ENCODE data around the gene PRELP. TPM values are rescaled to one million over a fixed set of nuclear protein-coding genes. Genes with fewer than 3 reads are reported as not detected.
A peak's percentile ranks its signal among the peaks of the same experiment; 100 is the strongest.

The PRELP gene
- total RNA-seq, 1 donor from 2014 or later, result 128 TPM

GRCh38 chr1:203453016-203453415, 22.6 kb upstream of the PRELP start:
- DNase-seq (ENCODE audit: extremely low spot score in 2 of 2), result no peak
- intact Hi-C loops (cut with DNase I), result no loop called here
- Histone ChIP-seq H3K4me1 (peaks cover 36% of the 10 kb centered on the region), H3K4me3 (no peak overlapping the region), H3K27ac (peak overlapping the region; percentile 43), H3K9me3 (no peaks in the 10 kb centered on the region), H3K27me3 (no peaks in the 10 kb centered on the region), H3K36me3 (no peaks in the 10 kb centered on the region)
- TF ChIP-seq POLR2AphosphoS5 (IDR thresholded peaks at IDR 0.05; ENCODE audit: insufficient read depth in 1 of 2, low read depth in 1 of 2), result no peak
- no peak for TF ChIP-seq CTCF (IDR thresholded peaks at IDR 0.05)
- no peak for TF ChIP-seq POLR2A (IDR thresholded peaks at IDR 0.05)

GRCh38 chr1:203453616-203454015, 22.0 kb upstream of the PRELP start:
- Histone ChIP-seq H3K27ac (no peak overlapping the region), H3K36me3 (no peaks in the 10 kb centered on the region), H3K27me3 (no peaks in the 10 kb centered on the region), H3K9me3 (no peaks in the 10 kb centered on the region), H3K4me3 (no peak overlapping the region), H3K4me1 (peaks cover 36% of the 10 kb centered on the region)
- DNase-seq (ENCODE audit: extremely low spot score in 2 of 2), result no peak
- TF ChIP-seq POLR2A (IDR thresholded peaks at IDR 0.05) (no peak), POLR2AphosphoS5 (IDR thresholded peaks at IDR 0.05; ENCODE audit: insufficient read depth in 1 of 2, low read depth in 1 of 2) (no peak), CTCF (IDR thresholded peaks at IDR 0.05) (no peak)
- intact Hi-C loops (cut with DNase I), result no loop called here

GRCh38 chr1:203454986-203455471, 20.6 kb upstream of the PRELP start:
- Histone ChIP-seq H3K4me1 (peaks cover 26% of the 10 kb centered on the region), H3K27ac (no peak overlapping the region), H3K9me3 (no peaks in the 10 kb centered on the region), H3K27me3 (no peaks in the 10 kb centered on the region), H3K4me3 (no peak overlapping the region), H3K36me3 (no peaks in the 10 kb centered on the region)
- no peak for DNase-seq (ENCODE audit: extremely low spot score in 2 of 2)
- intact Hi-C loops (cut with DNase I), result no loop called here
- TF ChIP-seq POLR2AphosphoS5 (IDR thresholded peaks at IDR 0.05; ENCODE audit: insufficient read depth in 1 of 2, low read depth in 1 of 2), result no peak
- TF ChIP-seq POLR2A (IDR thresholded peaks at IDR 0.05), result no peak
- no peak for TF ChIP-seq CTCF (IDR thresholded peaks at IDR 0.05)

- Histone ChIP-seq H3K27ac (no peak overlapping the region), H3K27me3 (no peaks in the 10 kb centered on the region), H3K36me3 (no peaks in the 10 kb centered on the region), H3K4me1 (peaks cover 19% of the 10 kb centered on the region), H3K4me3 (no peak overlapping the region), H3K9me3 (no peaks in the 10 kb centered on the region)
- intact Hi-C loops (cut with DNase I), result no loop called here
- DNase-seq (ENCODE audit: extremely low spot score in 2 of 2), result no peak
- TF ChIP-seq CTCF (IDR thresholded peaks at IDR 0.05), result no peak
- TF ChIP-seq POLR2AphosphoS5 (IDR thresholded peaks at IDR 0.05; ENCODE audit: insufficient read depth in 1 of 2, low read depth in 1 of 2), result no peak
- no peak for TF ChIP-seq POLR2A (IDR thresholded peaks at IDR 0.05)
Observed at GRCh38 chr1:203455706-203456105, 19.9 kb upstream of the PRELP start.

- no peak overlapping the region for H3K27ac ChIP-seq
- no peak overlapping the region for H3K4me3 ChIP-seq
- no peaks in the 10 kb centered on the region for H3K27me3 ChIP-seq
- TF ChIP-seq POLR2A (IDR thresholded peaks at IDR 0.05) (no peak), POLR2AphosphoS5 (IDR thresholded peaks at IDR 0.05; ENCODE audit: insufficient read depth in 1 of 2, low read depth in 1 of 2) (no peak), CTCF (IDR thresholded peaks at IDR 0.05) (no peak)
- DNase-seq (ENCODE audit: extremely low spot score in 2 of 2), result no peak
- no peaks in the 10 kb centered on the region for H3K9me3 ChIP-seq
- H3K4me1 ChIP-seq, result peaks cover 19% of the 10 kb centered on the region
- no peaks in the 10 kb centered on the region for H3K36me3 ChIP-seq
- intact Hi-C loops (cut with DNase I), result no loop called here
Observed at GRCh38 chr1:203456577-203456976, 19.0 kb upstream of the PRELP start.
